GM12801 (cell line): ENCODE measurements around the gene C12orf56.

Experiments used
- TF ChIP-seq, protein P1 (sequence below): IDR thresholded peaks from one replicate; pipeline ENCODE4 v1.5.1; 2011; ENCODE audit warnings: control low read depth; ENCODE audit not compliant: insufficient read length; ENCODE audit errors: extremely low read depth

Gene C12orf56

GRCh38 chr12:64284256-64284655, 106.3 kb downstream of the C12orf56 start:
- TF ChIP-seq, protein P1, sequence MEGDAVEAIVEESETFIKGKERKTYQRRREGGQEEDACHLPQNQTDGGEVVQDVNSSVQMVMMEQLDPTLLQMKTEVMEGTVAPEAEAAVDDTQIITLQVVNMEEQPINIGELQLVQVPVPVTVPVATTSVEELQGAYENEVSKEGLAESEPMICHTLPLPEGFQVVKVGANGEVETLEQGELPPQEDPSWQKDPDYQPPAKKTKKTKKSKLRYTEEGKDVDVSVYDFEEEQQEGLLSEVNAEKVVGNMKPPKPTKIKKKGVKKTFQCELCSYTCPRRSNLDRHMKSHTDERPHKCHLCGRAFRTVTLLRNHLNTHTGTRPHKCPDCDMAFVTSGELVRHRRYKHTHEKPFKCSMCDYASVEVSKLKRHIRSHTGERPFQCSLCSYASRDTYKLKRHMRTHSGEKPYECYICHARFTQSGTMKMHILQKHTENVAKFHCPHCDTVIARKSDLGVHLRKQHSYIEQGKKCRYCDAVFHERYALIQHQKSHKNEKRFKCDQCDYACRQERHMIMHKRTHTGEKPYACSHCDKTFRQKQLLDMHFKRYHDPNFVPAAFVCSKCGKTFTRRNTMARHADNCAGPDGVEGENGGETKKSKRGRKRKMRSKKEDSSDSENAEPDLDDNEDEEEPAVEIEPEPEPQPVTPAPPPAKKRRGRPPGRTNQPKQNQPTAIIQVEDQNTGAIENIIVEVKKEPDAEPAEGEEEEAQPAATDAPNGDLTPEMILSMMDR = no peak

GRCh38 chr12:64278421-64278820, 112.1 kb downstream of the C12orf56 start:
- TF ChIP-seq, protein P1 = no peak

- TF ChIP-seq, protein P1 = no peak
Observed at GRCh38 chr12:64273527-64274403, 116.8 kb downstream of the C12orf56 start.

DNA sequence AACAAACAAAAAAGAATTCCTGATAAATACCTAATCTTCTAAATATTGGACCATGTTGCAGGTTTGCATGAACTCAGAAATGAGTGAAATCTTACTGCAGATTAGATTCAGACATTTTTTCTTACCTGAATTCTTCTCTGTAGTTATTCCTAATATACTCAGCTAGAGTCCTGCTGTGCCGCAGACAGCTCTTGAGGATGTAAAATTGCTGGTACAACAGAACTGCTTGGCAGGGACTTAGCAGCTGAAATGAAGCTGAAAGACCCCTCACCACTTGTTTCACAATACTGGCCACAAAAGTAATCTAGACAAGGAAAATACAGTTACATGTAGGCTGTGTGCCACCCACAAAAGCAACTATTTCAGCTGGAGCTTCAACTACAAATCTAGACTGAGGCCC, 120.1 kb downstream of the C12orf56 start:
- TF ChIP-seq, protein P1 = no peak

DNA sequence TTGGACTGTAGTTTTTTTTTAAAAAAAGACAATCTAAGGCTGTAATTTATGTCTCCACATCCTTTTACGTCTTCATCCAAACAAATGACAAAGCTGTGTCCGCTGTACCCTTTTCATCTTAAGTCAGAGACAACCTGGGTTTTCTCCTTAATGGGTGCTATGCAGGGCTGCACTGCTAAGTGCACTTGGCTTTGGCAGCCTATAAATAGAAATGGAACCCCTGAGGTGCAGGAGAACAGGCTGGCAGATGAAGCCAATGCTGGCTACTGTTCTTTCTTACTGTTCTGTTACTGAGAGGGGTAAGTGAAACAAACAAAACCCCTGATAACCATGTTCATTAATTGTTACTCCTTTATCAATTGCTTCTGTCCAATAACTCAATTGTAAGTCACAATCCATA, 121.4 kb downstream of the C12orf56 start:
- TF ChIP-seq, protein P1 = no peak

DNA sequence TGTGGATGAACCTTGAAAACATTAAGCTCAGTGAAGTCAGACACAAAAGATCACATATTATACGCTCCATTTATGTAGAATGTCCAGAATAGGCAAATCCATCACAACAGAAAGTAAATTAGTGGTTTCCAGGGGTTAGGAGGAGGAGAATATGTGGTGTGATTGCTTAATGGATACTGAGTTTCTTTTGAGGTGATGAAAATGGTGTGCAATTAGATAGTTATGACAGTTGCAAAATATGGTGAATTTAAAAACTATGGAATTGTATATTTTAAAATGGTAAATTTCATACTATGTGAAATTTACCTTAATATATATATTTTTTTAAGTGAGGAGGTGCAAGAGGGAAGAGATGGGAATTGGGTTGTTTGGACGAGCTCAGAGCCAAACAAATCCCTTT, 122.1 kb downstream of the C12orf56 start:
- TF ChIP-seq, protein P1 = no peak

DNA sequence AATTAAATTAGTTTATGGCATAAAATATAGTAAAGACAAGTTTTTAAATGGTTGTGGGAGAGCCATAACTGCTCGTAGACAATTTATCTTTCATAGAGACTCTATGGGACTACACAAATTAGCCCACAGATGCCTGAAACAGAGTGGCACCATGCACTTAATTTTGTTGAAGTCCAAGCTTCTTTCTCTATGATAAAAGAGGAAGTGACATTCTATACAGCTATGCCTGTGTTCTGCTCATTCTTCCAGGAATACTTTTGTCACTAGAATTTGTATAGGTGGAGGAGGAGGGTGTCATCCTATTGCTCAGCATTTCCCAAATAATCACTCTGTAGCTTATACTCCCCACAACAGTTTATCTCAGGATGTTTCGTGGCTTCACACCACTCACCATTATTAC, 124.7 kb downstream of the C12orf56 start:
- TF ChIP-seq, protein P1 = no peak
